WTC11 (cell line): Measurements from ENCODE around the gene AGTRAP. TPM values are rescaled to one million over a fixed set of nuclear protein-coding genes. Genes with fewer than 3 reads are reported as not detected.

Experiments
- ATAC-seq: fragments of 200-7000 bp; cut with Tn5 transposase; 2 replicates; pipeline ENCODE4 v1.10.0; 2021; ENCODE audit warnings: mild to moderate bottlenecking, moderate library complexity
- CTCF ChIA-PET: fragments of 300-600 bp; sonication (Branson Sonifier 250); formaldehyde crosslinking; loops from one replicate; lab custom pipeline; 2021; ENCODE audit warnings: antibody characterized with exemption; lab: Charles Lee
- POLR2A ChIA-PET: fragments of 350-600 bp; sonication (Branson Sonifier 250); formaldehyde crosslinking; loops from one replicate; lab custom pipeline; 2021; ENCODE audit warnings: antibody characterized with exemption; lab: Charles Lee
- DNase-seq: peaks from one replicate; pipeline ENCODE4 v3.0.0; 2021; ENCODE audit warnings: low spot score
- H3K27ac Mint-ChIP-seq: 2 replicates; pipeline ENCODE4 v1.8.0; 2021; ENCODE audit warnings: mixed read lengths
- H3K27me3 Mint-ChIP-seq: 2 replicates; pipeline ENCODE4 v1.8.0; 2021; ENCODE audit warnings: low read depth, mild to moderate bottlenecking, moderate library complexity, mixed read lengths
- H3K36me3 Mint-ChIP-seq: 2 replicates; pipeline ENCODE4 v1.8.0; 2021; ENCODE audit warnings: mixed read lengths
- H3K4me1 Mint-ChIP-seq: 2 replicates; pipeline ENCODE4 v1.8.0; 2022; ENCODE audit warnings: mixed read lengths
- H3K4me3 Mint-ChIP-seq: 2 replicates; pipeline ENCODE4 v1.8.0; 2021; ENCODE audit warnings: mild to moderate bottlenecking, moderate library complexity, mixed read lengths
- H3K9me3 Mint-ChIP-seq: 2 replicates; pipeline ENCODE4 v1.8.0; 2021; ENCODE audit warnings: mixed read lengths
- AR ChIP-seq: fragments of 250-450 bp; sonication (Bioruptor Pico); IDR thresholded peaks from 2 replicates; pipeline ENCODE4 v1.9.0; 2021; ENCODE audit warnings: mild to moderate bottlenecking
- CDX4 ChIP-seq: fragments of 250-450 bp; sonication (Bioruptor Pico); IDR thresholded peaks from 2 replicates; pipeline ENCODE4 v1.9.0; 2021; ENCODE audit warnings: moderate library complexity, mild to moderate bottlenecking, inconsistent platforms, borderline replicate concordance
- CREB1 ChIP-seq: sonication (generic); formaldehyde crosslinking; IDR thresholded peaks from 2 replicates; pipeline ENCODE4 v1.8.0; 2023; ENCODE audit warnings: mild to moderate bottlenecking, missing genetic modification reagents
- CTCF ChIP-seq: fragments of 200-600 bp; IDR thresholded peaks from 2 replicates; pipeline ENCODE4 v1.8.0; 2022; ENCODE audit warnings: antibody characterized with exemption
- E2F4 ChIP-seq: sonication (generic); formaldehyde crosslinking; IDR thresholded peaks from 2 replicates; pipeline ENCODE4 v1.8.1; 2022; ENCODE audit warnings: low read depth, mild to moderate bottlenecking, moderate library complexity, missing genetic modification reagents, borderline replicate concordance
- ELF4 ChIP-seq: sonication (generic); formaldehyde crosslinking; IDR thresholded peaks from 2 replicates; pipeline ENCODE4 v1.8.1; 2022; ENCODE audit warnings: low read depth, mild to moderate bottlenecking, moderate library complexity, missing genetic modification reagents
- ETV6 ChIP-seq: sonication (generic); formaldehyde crosslinking; IDR thresholded peaks from 2 replicates; pipeline ENCODE4 v1.8.1; 2022; ENCODE audit warnings: mild to moderate bottlenecking, missing genetic modification reagents
- FOXP4 ChIP-seq: sonication (generic); formaldehyde crosslinking; IDR thresholded peaks from 2 replicates; pipeline ENCODE4 v1.8.0; 2022; ENCODE audit warnings: mild to moderate bottlenecking, missing genetic modification reagents
- HMGA2 ChIP-seq: fragments of 250-450 bp; sonication (Bioruptor Pico); IDR thresholded peaks from 2 replicates; pipeline ENCODE4 v1.4.0; 2021; ENCODE audit warnings: mild to moderate bottlenecking, moderate library complexity
- IRF1 ChIP-seq: sonication (generic); formaldehyde crosslinking; IDR thresholded peaks from 2 replicates; pipeline ENCODE4 v1.8.0; 2023; ENCODE audit warnings: missing genetic modification reagents
- RELA ChIP-seq: sonication (generic); formaldehyde crosslinking; IDR thresholded peaks from 2 replicates; pipeline ENCODE4 v1.8.1; 2022; ENCODE audit warnings: missing genetic modification reagents, mild to moderate bottlenecking, borderline replicate concordance
- SP1 ChIP-seq: sonication (generic); formaldehyde crosslinking; conservative IDR thresholded peaks from 2 replicates; pipeline ENCODE4 v1.8.1; 2022; ENCODE audit warnings: missing genetic modification reagents
- STAT6 ChIP-seq: sonication (generic); formaldehyde crosslinking; conservative IDR thresholded peaks from 2 replicates; pipeline ENCODE4 v1.8.1; 2023; ENCODE audit warnings: mild to moderate bottlenecking, low read depth, missing genetic modification reagents, moderate library complexity
- ZNF396 ChIP-seq: fragments of 250-450 bp; sonication (Bioruptor Pico); IDR thresholded peaks from 2 replicates; pipeline ENCODE4 v1.8.0; 2021; ENCODE audit warnings: mild to moderate bottlenecking, moderate library complexity, borderline replicate concordance
- ZNF416 ChIP-seq: fragments of 250-450 bp; sonication (Bioruptor Pico); IDR thresholded peaks from 2 replicates; pipeline ENCODE4 v1.9.0; 2021; ENCODE audit warnings: mild to moderate bottlenecking, inconsistent platforms
- ZNF423 ChIP-seq: fragments of 250-450 bp; sonication (Bioruptor Pico); IDR thresholded peaks from 2 replicates; pipeline ENCODE4 v2.1.2; 2022; ENCODE audit warnings: mild to moderate bottlenecking, moderate library complexity
- total RNA-seq: library from RNA; stranded (reverse); gene quantifications from 3 replicates; pipeline ENCODE4 v1.2.3, GENCODE V29; 2021

Gene AGTRAP
- total RNA-seq, 1 experiment from 2014 or later = 81.6 TPM

GRCh38 chr1:11777658-11778322 lies 41.9 kb downstream of the AGTRAP start:
- no peak for ATAC-seq
- ChIA-PET CTCF (interaction anchor here (0.6 to 2.3 kb wide), 3 partner anchors 8 to 137 kb away, joined by 3 to 16 read pairs (median 4); no protein-coding TSS in a partner anchor), POLR2A (interaction anchor here (0.5 kb wide), 1 partner anchor 130 kb away, joined by 3 read pairs; no protein-coding TSS in a partner anchor)

GRCh38 chr1:11778336-11778735 lies 42.4 kb downstream of the AGTRAP start:
- no peak for TF ChIP-seq ETV6 (CRISPR knock-in tag)
- no peak for TF ChIP-seq CREB1 (CRISPR knock-in tag)
- no peak for TF ChIP-seq ZNF396 (CRISPR knock-in tag)
- no peak for TF ChIP-seq CDX4 (CRISPR knock-in tag)
- TF ChIP-seq HMGA2 = no peak
- no peak for TF ChIP-seq RELA (CRISPR knock-in tag)
- TF ChIP-seq IRF1 = no peak
- no peak for TF ChIP-seq ZNF416 (CRISPR knock-in tag)
- Mint-ChIP-seq H3K4me1 (no peaks in the 10 kb centered on the region), H3K27ac (no peak overlapping the region), H3K36me3 (no peaks in the 10 kb centered on the region), H3K9me3 (no peaks in the 10 kb centered on the region), H3K4me3 (no peak overlapping the region), H3K27me3 (no peaks in the 10 kb centered on the region)
- ChIA-PET POLR2A (interaction anchor here (0.5 kb wide), 1 partner anchor 130 kb away, joined by 3 read pairs; no protein-coding TSS in a partner anchor), CTCF (interaction anchor here (0.7 to 2.3 kb wide), 2 partner anchors 8 to 130 kb away, joined by 3 to 16 read pairs; no protein-coding TSS in a partner anchor)
- no peak for ATAC-seq
- no peak for DNase-seq

More at GRCh38 chr1:11777658-11778322, 41.9 kb downstream of the AGTRAP start:
- Mint-ChIP-seq H3K27me3 (no peaks in the 10 kb centered on the region), H3K27ac (no peak overlapping the region), H3K4me3 (no peak overlapping the region), H3K36me3 (no peaks in the 10 kb centered on the region), H3K9me3 (no peaks in the 10 kb centered on the region), H3K4me1 (no peaks in the 10 kb centered on the region)
- no peak for TF ChIP-seq STAT6
- TF ChIP-seq SP1 (CRISPR knock-in tag) = no peak
- TF ChIP-seq ZNF423 = no peak
- no peak for TF ChIP-seq ELF4
- no peak for TF ChIP-seq AR (CRISPR knock-in tag)
- no peak for DNase-seq

GRCh38 chr1:11778844-11779623 lies 43.1 kb downstream of the AGTRAP start:
- CTCF ChIA-PET = no interaction called here
- Mint-ChIP-seq H3K9me3 (no peaks in the 10 kb centered on the region), H3K36me3 (no peaks in the 10 kb centered on the region), H3K4me1 (no peaks in the 10 kb centered on the region; the same call in 1 of the 2 replicates), H3K4me3 (no peak overlapping the region), H3K27me3 (no peaks in the 10 kb centered on the region), H3K27ac (no peak overlapping the region)
- POLR2A ChIA-PET = no interaction called here
- DNase-seq (no peak), ATAC-seq (no peak)
- TF ChIP-seq CTCF (no peak), SP1 (CRISPR knock-in tag) (no peak), E2F4 (no peak), FOXP4 (CRISPR knock-in tag) (no peak), ZNF396 (CRISPR knock-in tag) (no peak)
